ENCODE measurements around the gene CLDN20. TPM values are rescaled to one million over a fixed set of nuclear protein-coding genes. Genes with fewer than 3 reads are reported as not detected.

CLDN20 gene
- total RNA-seq, 4 donors from 2014 or later, result 0.88 TPM; not detected in 3

- Histone ChIP-seq H3K4me3 (no peak overlapping the region), H3K36me3 (peaks cover 0 to 36% (median 0%) of the 10 kb centered on the region in 3 donors), H3K27me3 (no peaks in the 10 kb centered on the region), H3K4me1 (no peaks in the 10 kb centered on the region), H3K27ac (no peak overlapping the region), H3K9me3 (no peaks in the 10 kb centered on the region)
- no peak for TF ChIP-seq CTCF (IDR thresholded peaks at IDR 0.05)
- no peak for TF ChIP-seq POLR2A (IDR thresholded peaks at IDR 0.05)
- no peak for DNase-seq
Observed at GRCh38 chr6:155259897-155260296, 3.9 kb upstream of the CLDN20 start.

GRCh38 chr6:155260686-155261085 lies 3.1 kb upstream of the CLDN20 start:
- no peaks in the 10 kb centered on the region for H3K9me3 ChIP-seq
- H3K36me3 ChIP-seq, result peaks cover 0 to 29% (median 0%) of the 10 kb centered on the region in 3 donors
- H3K4me1 ChIP-seq, result no peaks in the 10 kb centered on the region
- TF ChIP-seq POLR2A (IDR thresholded peaks at IDR 0.05) (no peak), CTCF (IDR thresholded peaks at IDR 0.05) (no peak)
- no peak overlapping the region for H3K27ac ChIP-seq
- H3K27me3 ChIP-seq, result no peaks in the 10 kb centered on the region
- no peak for DNase-seq
- no peak overlapping the region for H3K4me3 ChIP-seq

GRCh38 chr6:155261111-155261900 lies 2.5 kb upstream of the CLDN20 start:
- Histone ChIP-seq H3K36me3 (peaks cover 0 to 25% (median 0%) of the 10 kb centered on the region in 3 donors), H3K4me3 (no peak overlapping the region)
- TF ChIP-seq POLR2A (IDR thresholded peaks at IDR 0.05), result no peak
- no peak for TF ChIP-seq CTCF (IDR thresholded peaks at IDR 0.05)

GRCh38 chr6:155262655-155263054 lies 1.2 kb upstream of the CLDN20 start:
- TF ChIP-seq CTCF (IDR thresholded peaks at IDR 0.05) (no peak), POLR2A (IDR thresholded peaks at IDR 0.05) (no peak)
- no peak overlapping the region for H3K27ac ChIP-seq

More at GRCh38 chr6:155261111-155261900, 2.5 kb upstream of the CLDN20 start:
- no peak overlapping the region for H3K27ac ChIP-seq
- H3K27me3 ChIP-seq, result no peaks in the 10 kb centered on the region
- H3K4me1 ChIP-seq, result no peaks in the 10 kb centered on the region
- DNase-seq, result no peak
- H3K9me3 ChIP-seq, result no peaks in the 10 kb centered on the region

GRCh38 chr6:155264693-155265320 lies 994 bp downstream of the CLDN20 start:
- no peak for DNase-seq
- H3K9me3 ChIP-seq, result no peaks in the 10 kb centered on the region
- peak overlapping the region in 1 of 4 donors; percentile 27 for H3K27ac ChIP-seq
- no peaks in the 10 kb centered on the region for H3K4me1 ChIP-seq
- H3K27me3 ChIP-seq, result no peaks in the 10 kb centered on the region
- H3K36me3 ChIP-seq, result peaks cover 0 to 8% (median 0%) of the 10 kb centered on the region in 3 donors
- TF ChIP-seq CTCF (IDR thresholded peaks at IDR 0.05) (no peak), POLR2A (IDR thresholded peaks at IDR 0.05) (no peak)
- H3K4me3 ChIP-seq, result no peak overlapping the region

More at GRCh38 chr6:155262655-155263054, 1.2 kb upstream of the CLDN20 start:
- Histone ChIP-seq H3K4me1 (no peaks in the 10 kb centered on the region), H3K9me3 (no peaks in the 10 kb centered on the region), H3K27me3 (no peaks in the 10 kb centered on the region), H3K36me3 (peaks cover 0 to 19% (median 0%) of the 10 kb centered on the region in 3 donors), H3K4me3 (no peak overlapping the region)
- no peak for DNase-seq
